ENCODE results near the gene WASHC3. TPM values are rescaled to one million over a fixed set of nuclear protein-coding genes. Genes with fewer than 3 reads are reported as not detected.

WASHC3 gene
- total and polyA plus RNA-seq, 10 of the 15 experiments (the other 5 are each of a cell fraction or from before 2014, with no cell fraction given): 18.8 to 106 (median 64.3) TPM

GRCh38 chr12:102061096-102061559 lies 663 bp downstream of the WASHC3 start (continued):
- TF ChIP-seq ZNF687 (IDR thresholded peaks at IDR 0.05): peak; percentile 48; the same call in 1 of the 2 replicates
- TF ChIP-seq BHLHE40 (IDR thresholded peaks at IDR 0.05; ENCODE audit: borderline replicate concordance in 1 of 2, low read depth in 2 of 2, low read length in 1 of 2): peak; percentile 63 to 77; a peak in 2 of 4 replicates
- TF ChIP-seq MTA3 (IDR thresholded peaks at IDR 0.05; ENCODE audit: borderline replicate concordance, low read length): peak; percentile 64; the same call in 1 of the 2 replicates
- peak; percentile 72 for TF ChIP-seq ATF2 (IDR thresholded peaks at IDR 0.05; ENCODE audit: low read length)
- TF ChIP-seq EP300 (IDR thresholded peaks at IDR 0.05; ENCODE audit: borderline replicate concordance in 1 of 2, control insufficient read depth in 1 of 2, low read depth in 2 of 2, low read length in 2 of 2): peak; percentile 56 to 88; a peak in 2 of 4 replicates
- no peak for TF ChIP-seq SPI1 (IDR thresholded peaks at IDR 0.05; ENCODE audit: borderline replicate concordance, insufficient read depth, low read depth, low read length)
- no peak for TF ChIP-seq GATAD2B (conservative IDR thresholded peaks at IDR 0.05; ENCODE audit: low read depth)
- peak; percentile 61 for TF ChIP-seq SKIL (IDR thresholded peaks at IDR 0.05; ENCODE audit: low read depth, poor library complexity, severe bottlenecking)
- peak; percentile 73; the same call in 1 of the 2 replicates for TF ChIP-seq MTA2 (IDR thresholded peaks at IDR 0.05; ENCODE audit: low read depth)
- TF ChIP-seq RUNX3 (IDR thresholded peaks at IDR 0.05; ENCODE audit: low read length): peak; percentile 91
- TF ChIP-seq RCOR1 (conservative IDR thresholded peaks at IDR 0.05; ENCODE audit: low read depth, low read length): 0 out of 2 replicates have a peak, but pooled peaks have one; percentile 16
- TF ChIP-seq TCF7 (IDR thresholded peaks at IDR 0.05; ENCODE audit: borderline replicate concordance): peak; percentile 45; the same call in 1 of the 2 replicates
- peak; percentile 32; the same call in 1 of the 2 replicates for TF ChIP-seq CREB1 (IDR thresholded peaks at IDR 0.05; ENCODE audit: low read depth)
- no peak for TF ChIP-seq IRF5 (IDR thresholded peaks at IDR 0.05; ENCODE audit: borderline replicate concordance)
- peak; percentile 82; the same call in 1 of the 2 replicates for TF ChIP-seq MYB (IDR thresholded peaks at IDR 0.05; ENCODE audit: borderline replicate concordance, low read depth, low read length)
- TF ChIP-seq PBX3 (IDR thresholded peaks at IDR 0.05; ENCODE audit: insufficient replicate concordance, low read depth, low read length): peak; percentile 15
- 0 out of 2 replicates have a peak, but pooled peaks have one; percentile 39 for TF ChIP-seq CREM (IDR thresholded peaks at IDR 0.05; ENCODE audit: low read depth)
- TF ChIP-seq IKZF2 (IDR thresholded peaks at IDR 0.05): peak in 1 of 2 experiments; percentile 49; a peak in 2 of 4 replicates
- no peak for TF ChIP-seq NR2C2 (IDR thresholded peaks at IDR 0.05; ENCODE audit: borderline replicate concordance, control insufficient read depth, insufficient read length, low read depth)
